Esophagus squamous epithelium (tissue), 5 donors: Measurements from ENCODE around the gene CBFA2T3. TPM values are rescaled to one million over a fixed set of nuclear protein-coding genes. Genes with fewer than 3 reads are reported as not detected.

Experiments used
- DNase-seq: peaks from one replicate; lab custom pipeline; 2025; lab: John Stamatoyannopoulos, UW
- H3K27ac ChIP-seq, 4 donors: fragments of 200-600 bp; sonication (generic); one replicate each; pipeline ENCODE4 v1.5.1; 2016 to 2019; ENCODE audit warnings: mild to moderate bottlenecking in 1 of 4
- H3K27me3 ChIP-seq, 4 donors: fragments of 200-600 bp; sonication (generic); 1 replicate in 3 of 4; 2 replicates in 1 of 4; pipeline versions ENCODE4 v1.5.1 to v1.6.0; 2017 to 2021; ENCODE audit warnings: antibody characterized with exemption in 1 of 4
- H3K36me3 ChIP-seq, 3 donors: fragments of 200-600 bp; sonication (generic); one replicate each; pipeline ENCODE4 v1.5.1; 2016 to 2019
- H3K4me1 ChIP-seq, 3 donors: fragments of 200-600 bp; sonication (generic); one replicate each; pipeline ENCODE4 v1.5.1; 2017 to 2019
- H3K4me3 ChIP-seq, 4 donors: fragments of 200-600 bp; sonication (generic); 1 replicate in 3 of 4; 2 replicates in 1 of 4; pipeline ENCODE4 v1.5.1; 2016 to 2019; ENCODE audit warnings: mild to moderate bottlenecking in 2 of 4, moderate library complexity in 1 of 4
- H3K9me3 ChIP-seq, 3 donors: fragments of 200-600 bp; sonication (generic); one replicate each; pipeline ENCODE4 v1.5.1; 2016 to 2019
- POLR2A ChIP-seq, 4 donors: fragments of 450-650 bp; IDR thresholded peaks; one replicate each; pipeline ENCODE4 v1.6.1; 2017; ENCODE audit warnings: antibody characterized with exemption in 4 of 4, mild to moderate bottlenecking in 4 of 4, moderate library complexity in 3 of 4
- WGBS, 2 donors: methylation state at CpG; one replicate each; pipeline ENCODE4 v1.1.5; 2018; 5-methylcytosine and 5-hydroxymethylcytosine counted together
- intact Hi-C: fragments of 100-400 bp; cut with DNase I; formaldehyde crosslinking; loops from one replicate; pipeline ENCODE4 v1.15.0; 2022
- total RNA-seq, 4 donors: library from RNA; depleted of rRNA; stranded (reverse); fragments of >200 nt; gene quantifications; one replicate each; pipeline ENCODE4 v1.1.0, GENCODE V29; 2016
- TF ChIP-seq, protein P1 (sequence below), 6 experiments: fragments of 450-650 bp in 4 of 6; fragments of 200-600 bp in 2 of 6; sonication (generic) in 2 of 6; IDR thresholded peaks; one replicate each; pipeline ENCODE4 v1.5.1; 2016 to 2019; ENCODE audit warnings: antibody characterized with exemption in 6 of 6, mild to moderate bottlenecking in 4 of 6, moderate library complexity in 4 of 6
- donor health status: DM: yes; HTN: yes; CAD: no.

The CBFA2T3 gene
- total RNA-seq, 4 donors from 2014 or later, result 0.18 to 2.7 (median 1.4) TPM

DNA sequence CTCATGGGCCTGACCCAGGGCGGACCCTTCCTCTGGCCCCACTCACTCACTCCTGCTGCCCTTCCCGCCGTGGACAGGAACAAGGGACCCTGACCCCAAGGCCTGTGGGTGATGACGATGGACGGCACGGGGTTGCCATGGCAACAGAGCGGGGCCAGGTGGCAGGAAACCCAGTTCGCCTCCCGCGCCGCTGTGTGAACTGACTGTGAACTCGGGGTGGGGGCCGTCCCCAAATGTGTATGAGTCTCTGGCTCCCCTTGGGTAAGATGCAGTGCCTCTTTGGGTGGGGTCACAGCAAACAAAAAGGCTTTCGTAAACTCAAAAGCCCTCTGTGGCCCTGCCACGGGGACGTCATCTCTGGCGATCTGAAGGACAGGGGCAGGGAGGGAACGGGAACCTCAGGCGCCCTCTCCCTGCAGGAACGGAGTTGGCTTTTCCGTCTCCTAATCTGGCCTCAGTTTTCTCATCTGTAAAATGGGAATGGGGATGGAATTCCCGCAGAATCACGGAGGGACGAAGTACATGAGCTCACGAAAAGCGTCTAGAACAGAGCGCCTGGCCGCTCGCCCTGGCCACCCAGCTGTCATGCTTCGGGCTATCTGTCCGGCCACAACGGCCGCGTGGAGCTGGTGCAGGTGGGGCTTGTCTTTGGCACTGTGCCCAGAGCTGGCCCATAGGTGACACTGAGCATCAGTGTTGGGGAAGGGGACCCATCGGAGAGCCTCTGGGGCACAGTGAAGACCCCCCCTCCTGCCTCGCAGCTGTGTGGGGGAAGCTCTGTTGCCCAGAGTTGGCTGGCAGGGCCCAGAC lies 65.7 kb downstream of the CBFA2T3 start:
- no peaks in the 10 kb centered on the region for H3K9me3 ChIP-seq
- intact Hi-C loops, result no loop called here
- DNase-seq, result no peak
- peaks cover 0 to 45% (median 9%) of the 10 kb centered on the region in 3 donors for H3K4me1 ChIP-seq
- no peaks in the 10 kb centered on the region for H3K36me3 ChIP-seq
- WGBS, 2 donors, result 60 to 66% methylated on average over 28 of the region's 36 CpGs
- peaks cover 0 to 54% (median 0%) of the 10 kb centered on the region in 4 donors for H3K27me3 ChIP-seq
- no peak overlapping the region for H3K4me3 ChIP-seq
- H3K27ac ChIP-seq, result peak overlapping the region in 1 of 4 donors; percentile 42
- TF ChIP-seq, protein P1, sequence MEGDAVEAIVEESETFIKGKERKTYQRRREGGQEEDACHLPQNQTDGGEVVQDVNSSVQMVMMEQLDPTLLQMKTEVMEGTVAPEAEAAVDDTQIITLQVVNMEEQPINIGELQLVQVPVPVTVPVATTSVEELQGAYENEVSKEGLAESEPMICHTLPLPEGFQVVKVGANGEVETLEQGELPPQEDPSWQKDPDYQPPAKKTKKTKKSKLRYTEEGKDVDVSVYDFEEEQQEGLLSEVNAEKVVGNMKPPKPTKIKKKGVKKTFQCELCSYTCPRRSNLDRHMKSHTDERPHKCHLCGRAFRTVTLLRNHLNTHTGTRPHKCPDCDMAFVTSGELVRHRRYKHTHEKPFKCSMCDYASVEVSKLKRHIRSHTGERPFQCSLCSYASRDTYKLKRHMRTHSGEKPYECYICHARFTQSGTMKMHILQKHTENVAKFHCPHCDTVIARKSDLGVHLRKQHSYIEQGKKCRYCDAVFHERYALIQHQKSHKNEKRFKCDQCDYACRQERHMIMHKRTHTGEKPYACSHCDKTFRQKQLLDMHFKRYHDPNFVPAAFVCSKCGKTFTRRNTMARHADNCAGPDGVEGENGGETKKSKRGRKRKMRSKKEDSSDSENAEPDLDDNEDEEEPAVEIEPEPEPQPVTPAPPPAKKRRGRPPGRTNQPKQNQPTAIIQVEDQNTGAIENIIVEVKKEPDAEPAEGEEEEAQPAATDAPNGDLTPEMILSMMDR (IDR thresholded peaks at IDR 0.05), result no peak
- no peak for TF ChIP-seq POLR2A (IDR thresholded peaks at IDR 0.05)

DNA sequence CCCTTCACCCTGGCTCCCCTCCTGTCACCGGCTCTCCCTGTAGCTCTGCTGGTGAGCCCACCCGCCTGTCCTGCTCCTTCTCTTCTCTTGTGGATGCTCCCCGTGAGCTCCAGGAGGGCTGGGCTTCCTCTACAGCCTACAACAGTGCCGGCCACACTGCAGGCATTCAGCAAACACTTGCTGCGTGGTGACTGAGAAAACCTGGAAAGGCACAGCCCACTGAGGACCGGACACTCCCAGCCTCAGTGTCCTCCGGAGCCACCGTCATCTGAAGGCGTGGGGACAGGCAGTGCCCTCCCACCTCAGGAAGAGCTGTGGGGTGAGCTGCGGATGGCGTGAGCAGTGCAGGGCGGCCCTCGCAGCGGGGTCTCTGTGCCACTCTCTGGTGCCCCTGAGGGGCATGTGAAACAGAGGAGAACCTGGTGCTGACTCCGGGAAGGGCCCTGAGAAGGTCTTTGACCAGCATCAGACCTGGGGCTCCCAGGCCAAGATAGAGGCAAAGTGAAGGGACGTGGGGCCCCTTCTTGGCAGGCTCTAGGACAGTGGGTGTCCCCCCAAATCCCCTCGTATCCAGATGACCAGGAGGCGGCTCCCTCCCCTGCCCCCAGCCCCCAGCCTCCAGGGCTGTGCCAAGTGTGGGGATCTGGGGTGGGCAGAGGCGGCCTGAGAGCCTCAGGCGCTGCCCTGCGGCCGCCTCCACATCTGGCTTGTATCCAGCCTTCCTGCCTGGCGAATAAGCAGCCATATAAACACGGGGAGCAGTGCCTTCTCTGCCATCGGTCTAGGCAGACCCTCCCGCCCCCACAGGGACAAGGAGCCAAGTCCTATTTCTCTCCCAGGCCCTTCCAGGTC lies 66.5 kb downstream of the CBFA2T3 start:
- WGBS, 2 donors, result 39 to 74% methylated on average over 4 to 8 of the region's 26 CpGs
- no peaks in the 10 kb centered on the region for H3K36me3 ChIP-seq
- peaks cover 0 to 54% (median 0%) of the 10 kb centered on the region in 4 donors for H3K27me3 ChIP-seq
- peak overlapping the region in 2 of 4 donors; percentile 21 to 42 for H3K27ac ChIP-seq
- H3K4me1 ChIP-seq, result peaks cover 0 to 51% (median 9%) of the 10 kb centered on the region in 3 donors
- H3K4me3 ChIP-seq, result no peak overlapping the region
- TF ChIP-seq POLR2A (IDR thresholded peaks at IDR 0.05), result no peak
- TF ChIP-seq, protein P1 (IDR thresholded peaks at IDR 0.05), result no peak
- H3K9me3 ChIP-seq, result no peaks in the 10 kb centered on the region
- DNase-seq, result no peak
- intact Hi-C loops, result no loop called here

DNA sequence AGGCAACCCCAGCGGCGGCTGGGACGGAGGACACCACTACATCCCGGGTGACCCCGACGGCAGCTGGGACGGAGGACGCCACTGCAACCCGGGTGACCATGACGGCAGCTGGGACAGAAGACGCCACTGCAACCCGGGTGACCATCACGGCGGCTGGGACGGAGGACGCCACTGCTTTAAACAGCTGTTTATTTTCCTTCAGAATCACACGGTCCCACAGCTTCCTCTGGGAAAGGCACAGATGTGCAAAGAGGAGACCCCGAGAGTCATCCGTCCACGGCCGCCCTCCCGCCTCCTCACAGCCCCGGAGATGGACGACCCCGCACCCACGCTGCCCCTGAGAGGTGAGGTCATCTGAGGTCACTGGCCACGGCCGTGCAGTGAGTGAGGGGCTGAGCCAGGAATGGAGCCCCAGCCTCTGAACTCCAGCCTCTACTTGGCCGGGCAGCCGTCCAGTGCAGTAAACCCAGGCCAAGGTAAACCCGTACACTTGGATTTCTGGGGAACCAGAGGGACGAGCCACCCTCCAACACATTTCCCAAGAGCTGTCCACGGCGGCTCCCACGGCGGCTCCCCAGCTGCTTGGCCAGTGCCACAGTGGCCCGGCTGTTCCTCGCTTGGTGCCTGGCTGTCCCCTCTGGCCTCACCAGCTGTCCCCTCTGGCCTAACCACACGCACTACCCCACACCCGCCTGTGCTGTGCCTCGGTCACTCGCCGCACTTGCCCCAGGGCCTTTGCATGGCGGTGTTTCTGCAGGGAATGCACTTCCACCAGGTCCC lies 67.4 kb downstream of the CBFA2T3 start:
- no peaks in the 10 kb centered on the region for H3K9me3 ChIP-seq
- no peaks in the 10 kb centered on the region for H3K36me3 ChIP-seq
- H3K4me1 ChIP-seq, result peaks cover 0 to 54% (median 9%) of the 10 kb centered on the region in 3 donors
- no peak overlapping the region for H3K4me3 ChIP-seq
- 82 to 85% methylated on average over 10 of the region's 44 CpGs for WGBS, 2 donors
- DNase-seq, result no peak
- intact Hi-C loops, result no loop called here
- TF ChIP-seq POLR2A (IDR thresholded peaks at IDR 0.05), result no peak
- TF ChIP-seq, protein P1 (IDR thresholded peaks at IDR 0.05), result no peak
- peak overlapping the region in 2 of 4 donors; percentile 21 to 42 for H3K27ac ChIP-seq
- H3K27me3 ChIP-seq, result peaks cover 0 to 49% (median 0%) of the 10 kb centered on the region in 4 donors

DNA sequence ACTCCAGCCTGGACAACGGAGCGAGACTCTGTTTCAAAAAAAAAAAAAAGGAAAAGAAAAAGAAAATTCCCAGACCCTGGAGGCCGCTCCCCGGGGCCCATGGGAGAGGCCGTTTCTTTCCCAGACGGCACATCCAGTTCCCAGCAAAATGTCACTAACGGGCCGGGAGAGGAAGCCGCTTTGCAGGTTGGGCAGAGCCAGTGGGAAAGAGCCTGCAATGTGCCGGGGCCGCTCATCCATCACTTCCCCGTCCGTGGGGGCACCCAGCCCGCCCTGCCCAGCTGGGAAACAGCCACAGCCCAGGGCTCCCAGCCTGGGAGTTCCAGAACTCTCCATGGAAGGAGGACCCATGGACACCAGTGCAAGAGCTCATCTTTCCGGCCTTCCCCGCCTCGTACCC lies 68.7 kb downstream of the CBFA2T3 start:
- WGBS, 2 donors, result 77 to 92% methylated on average over 10 to 15 of the region's 17 CpGs
- intact Hi-C loops, result no loop called here
- TF ChIP-seq POLR2A (IDR thresholded peaks at IDR 0.05), result no peak
- TF ChIP-seq, protein P1 (IDR thresholded peaks at IDR 0.05), result no peak
- peaks cover 0 to 48% (median 9%) of the 10 kb centered on the region in 3 donors for H3K4me1 ChIP-seq
- no peaks in the 10 kb centered on the region for H3K36me3 ChIP-seq
- no peaks in the 10 kb centered on the region for H3K9me3 ChIP-seq
- peak overlapping the region in 2 of 4 donors; percentile 9 to 42 for H3K27ac ChIP-seq
- peaks cover 0 to 36% (median 0%) of the 10 kb centered on the region in 4 donors for H3K27me3 ChIP-seq
- DNase-seq, result no peak
- no peak overlapping the region for H3K4me3 ChIP-seq
